GM18511 (cell line): Measurements from ENCODE around the gene NHERF2.

Source experiments
- ATAC-seq: cut with Tn5 transposase; IDR thresholded peaks from one replicate; pipeline ENCODE4 v1.9.1; 2021; ENCODE audit warnings: mild to moderate bottlenecking, moderate library complexity; ENCODE audit not compliant: unreplicated experiment

The NHERF2 gene

DNA sequence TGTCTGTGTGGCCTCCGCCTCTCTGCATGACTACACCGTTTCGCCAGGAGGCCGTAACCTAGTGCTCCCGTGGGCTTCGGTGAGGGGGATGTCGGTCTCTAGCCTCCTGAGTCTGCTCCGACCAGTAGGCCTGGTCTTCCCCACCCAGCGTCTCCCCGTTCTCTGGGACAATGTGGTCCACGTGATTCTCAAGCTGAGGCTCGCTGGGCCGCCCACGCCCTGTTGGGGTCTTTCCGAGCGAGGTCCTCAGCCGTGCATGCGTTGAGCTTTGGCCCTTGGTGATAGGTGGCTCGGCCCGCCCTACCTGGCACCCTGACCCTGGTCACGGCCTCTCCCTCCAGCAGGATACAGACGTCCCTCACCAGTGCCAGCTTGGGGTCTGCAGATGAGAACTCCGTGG, 52.0 kb downstream of the NHERF2 start:
- ATAC-seq = no peak

DNA sequence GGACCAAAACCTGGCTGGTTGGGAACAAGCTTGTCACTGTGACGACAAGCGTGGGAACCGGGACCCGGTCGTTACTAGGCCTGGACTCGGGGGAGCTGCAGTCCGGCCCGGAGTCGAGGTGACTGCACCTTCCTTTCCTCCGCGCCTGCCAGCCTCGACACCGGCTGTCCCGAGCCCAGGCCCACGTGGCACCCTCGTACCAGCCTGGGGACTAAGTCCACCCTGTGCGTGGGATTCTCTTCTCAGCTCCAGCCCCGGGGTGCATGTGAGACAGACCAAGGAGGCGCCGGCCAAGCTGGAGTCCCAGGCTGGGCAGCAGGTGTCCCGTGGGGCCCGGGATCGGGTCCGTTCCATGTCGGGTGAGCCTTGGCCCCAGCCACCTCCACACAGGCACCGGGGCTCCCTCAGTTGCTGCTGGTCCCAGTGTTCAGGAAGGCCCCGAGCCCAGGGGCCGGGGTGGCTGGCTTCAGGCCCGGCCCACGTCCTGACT, 52.7 kb downstream of the NHERF2 start:
- ATAC-seq = no peak

DNA sequence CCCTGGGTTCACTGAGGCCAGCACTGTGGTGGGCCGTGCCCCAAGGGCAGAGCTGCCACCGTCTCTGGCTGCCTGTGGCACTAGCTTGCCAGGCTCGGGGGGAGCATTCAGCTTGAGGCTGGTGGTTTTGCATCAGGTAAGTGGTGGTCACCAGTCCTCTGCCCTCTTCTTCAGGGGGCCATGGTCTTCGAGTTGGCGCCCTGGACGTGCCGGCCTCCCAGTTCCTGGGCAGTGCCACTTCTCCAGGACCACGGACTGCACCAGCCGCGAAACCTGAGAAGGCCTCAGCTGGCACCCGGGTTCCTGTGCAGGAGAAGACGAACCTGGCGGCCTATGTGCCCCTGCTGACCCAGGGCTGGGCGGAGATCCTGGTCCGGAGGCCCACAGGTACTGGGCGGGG, 53.3 kb downstream of the NHERF2 start:
- ATAC-seq = no peak

DNA sequence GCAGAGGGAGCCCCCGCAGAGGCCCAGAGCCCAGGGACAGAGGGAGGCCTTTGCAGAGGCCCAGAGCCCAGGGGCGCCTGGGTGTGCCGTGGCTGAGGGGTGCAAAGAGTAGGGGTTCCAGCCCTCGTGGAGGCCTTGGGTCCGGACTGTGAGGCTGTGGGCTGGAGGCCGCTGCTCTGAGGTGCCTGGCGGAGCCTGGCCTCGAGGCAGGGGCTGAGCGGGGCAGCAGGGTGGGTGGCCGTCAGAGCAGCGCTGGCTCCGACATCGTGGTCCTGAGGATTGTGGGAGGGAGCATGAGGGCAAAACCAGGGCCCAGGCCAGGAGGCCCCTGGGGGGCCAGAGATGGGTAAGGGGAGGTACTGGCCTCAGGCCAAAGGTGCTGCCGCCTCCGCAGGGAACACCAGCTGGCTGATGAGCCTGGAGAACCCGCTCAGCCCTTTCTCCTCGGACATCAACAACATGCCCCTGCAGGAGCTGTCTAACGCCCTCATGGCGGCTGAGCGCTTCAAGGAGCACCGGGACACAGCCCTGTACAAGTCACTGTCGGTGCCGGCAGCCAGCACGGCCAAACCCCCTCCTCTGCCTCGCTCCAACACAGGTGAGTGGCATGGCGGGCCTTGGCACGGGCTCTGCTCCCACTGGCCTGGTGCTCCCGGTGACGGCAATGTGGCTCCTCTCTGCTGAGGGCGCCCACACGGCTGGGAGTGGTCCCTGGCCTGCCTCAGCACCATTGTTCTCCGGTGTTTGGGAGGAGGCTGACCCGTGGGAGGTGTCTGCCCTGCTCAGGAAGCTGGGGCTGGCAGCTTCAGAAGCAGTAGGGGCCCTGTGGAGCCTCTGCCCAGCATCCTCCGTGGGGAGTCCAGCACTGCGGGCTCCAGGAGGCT, 54.7 kb downstream of the NHERF2 start:
- ATAC-seq = no peak

DNA sequence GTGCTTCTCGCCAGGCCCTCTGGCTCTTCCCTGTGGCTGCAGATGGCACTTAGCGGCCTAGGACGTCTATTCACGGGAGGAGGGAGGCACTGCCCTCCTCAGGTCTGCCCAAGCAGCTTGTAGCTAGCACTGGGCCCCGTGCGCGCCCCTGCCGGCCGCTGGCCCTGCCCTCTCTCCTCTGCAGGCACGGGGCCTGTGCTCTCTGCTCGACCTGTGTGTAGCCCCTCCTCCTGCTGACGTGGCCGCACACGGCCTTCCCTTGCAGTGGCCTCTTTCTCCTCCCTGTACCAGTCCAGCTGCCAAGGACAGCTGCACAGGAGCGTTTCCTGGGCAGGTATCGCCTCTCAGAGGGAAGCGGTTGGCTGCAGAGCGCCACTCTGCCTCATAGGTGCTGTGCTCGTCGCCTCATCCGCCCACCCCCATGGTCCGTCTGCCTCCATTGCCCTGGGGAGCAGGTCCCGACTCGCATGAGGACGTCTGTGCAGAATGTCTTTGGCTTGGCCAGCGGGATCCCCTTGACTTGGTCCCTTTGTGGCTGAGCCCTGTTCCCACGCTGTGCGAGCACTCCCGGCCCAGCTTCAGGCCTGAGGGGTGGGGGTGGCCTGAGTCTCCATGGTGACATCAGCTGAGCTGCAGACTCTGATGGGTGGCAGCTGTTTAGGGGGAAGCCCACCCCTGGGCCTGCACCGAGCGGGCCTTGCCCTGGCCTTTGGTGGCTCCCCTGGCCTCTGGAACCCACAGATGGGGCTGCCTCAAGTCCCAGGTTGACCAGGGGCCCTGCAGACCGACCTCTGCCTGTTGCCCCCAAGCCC, 55.7 kb downstream of the NHERF2 start:
- ATAC-seq = no peak

DNA sequence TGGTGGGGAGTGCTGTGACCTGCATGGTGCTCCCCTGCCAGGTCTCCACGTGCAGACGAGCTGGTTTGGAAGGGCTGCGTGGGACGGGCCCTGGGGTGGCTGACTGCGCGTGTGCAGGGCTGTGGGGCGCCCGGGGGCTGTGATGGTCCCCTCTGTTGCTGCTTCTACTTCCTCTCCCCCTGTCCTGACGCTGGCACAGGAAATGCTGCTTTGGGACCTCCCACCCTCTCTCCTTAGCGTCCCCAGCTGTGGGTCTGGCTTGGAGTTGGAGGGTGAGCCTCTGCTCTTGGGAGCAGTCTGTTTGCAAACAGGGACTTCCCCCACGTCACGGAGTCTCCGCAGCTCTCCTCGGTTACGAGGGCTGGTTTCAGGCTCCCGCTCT, 56.3 kb downstream of the NHERF2 start:
- ATAC-seq = no peak

DNA sequence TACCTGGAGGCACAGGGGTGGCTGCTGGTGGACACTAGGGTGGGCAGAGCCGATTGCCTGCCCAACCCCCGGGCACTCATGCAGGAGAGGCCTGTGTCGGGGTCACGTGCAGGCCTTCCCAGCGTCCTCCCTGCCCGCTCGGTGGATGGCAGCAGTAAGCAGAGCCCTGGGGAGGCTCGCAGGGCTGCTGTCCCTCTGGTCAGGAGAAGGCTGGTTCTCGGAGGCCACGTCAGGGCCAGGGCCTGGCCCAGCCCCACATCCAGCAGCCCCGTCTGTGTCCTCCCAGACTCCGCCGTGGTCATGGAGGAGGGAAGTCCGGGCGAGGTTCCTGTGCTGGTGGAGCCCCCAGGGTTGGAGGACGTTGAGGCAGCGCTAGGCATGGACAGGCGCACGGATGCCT, 56.7 kb downstream of the NHERF2 start:
- ATAC-seq = no peak

DNA sequence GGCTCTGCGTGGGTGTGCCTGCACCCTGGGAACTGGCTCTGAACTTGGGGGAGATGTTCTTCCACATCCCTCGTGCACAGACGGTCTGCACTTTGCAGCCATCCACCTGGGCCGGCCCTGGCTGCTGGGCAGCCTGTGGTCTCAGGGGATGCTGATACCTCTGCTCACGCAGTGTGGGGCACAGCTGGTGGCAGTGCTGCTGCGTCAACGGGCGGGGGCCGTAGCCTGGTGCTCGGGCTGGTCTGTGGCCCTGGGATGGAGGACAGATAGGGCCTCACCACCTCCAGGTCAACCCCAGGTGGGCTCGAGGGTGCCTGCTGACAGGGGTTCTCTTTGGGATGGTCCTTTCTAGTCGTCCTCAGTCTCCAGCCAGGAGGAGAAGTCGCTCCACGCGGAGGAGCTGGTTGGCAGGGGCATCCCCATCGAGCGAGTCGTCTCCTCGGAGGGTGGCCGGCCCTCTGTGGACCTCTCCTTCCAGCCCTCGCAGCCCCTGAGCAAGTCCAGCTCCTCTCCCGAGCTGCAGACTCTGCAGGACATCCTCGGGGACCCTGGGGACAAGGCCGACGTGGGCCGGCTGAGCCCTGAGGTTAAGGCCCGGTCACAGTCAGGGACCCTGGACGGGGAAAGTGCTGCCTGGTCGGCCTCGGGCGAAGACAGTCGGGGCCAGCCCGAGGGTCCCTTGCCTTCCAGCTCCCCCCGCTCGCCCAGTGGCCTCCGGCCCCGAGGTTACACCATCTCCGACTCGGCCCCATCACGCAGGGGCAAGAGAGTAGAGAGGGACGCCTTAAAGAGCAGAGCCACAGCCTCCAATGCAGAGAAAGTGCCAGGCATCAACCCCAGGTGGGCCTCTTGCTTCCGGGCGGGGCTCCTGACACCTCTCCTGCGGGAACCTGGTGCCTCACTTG, 57.4 kb downstream of the NHERF2 start:
- ATAC-seq = no peak

DNA sequence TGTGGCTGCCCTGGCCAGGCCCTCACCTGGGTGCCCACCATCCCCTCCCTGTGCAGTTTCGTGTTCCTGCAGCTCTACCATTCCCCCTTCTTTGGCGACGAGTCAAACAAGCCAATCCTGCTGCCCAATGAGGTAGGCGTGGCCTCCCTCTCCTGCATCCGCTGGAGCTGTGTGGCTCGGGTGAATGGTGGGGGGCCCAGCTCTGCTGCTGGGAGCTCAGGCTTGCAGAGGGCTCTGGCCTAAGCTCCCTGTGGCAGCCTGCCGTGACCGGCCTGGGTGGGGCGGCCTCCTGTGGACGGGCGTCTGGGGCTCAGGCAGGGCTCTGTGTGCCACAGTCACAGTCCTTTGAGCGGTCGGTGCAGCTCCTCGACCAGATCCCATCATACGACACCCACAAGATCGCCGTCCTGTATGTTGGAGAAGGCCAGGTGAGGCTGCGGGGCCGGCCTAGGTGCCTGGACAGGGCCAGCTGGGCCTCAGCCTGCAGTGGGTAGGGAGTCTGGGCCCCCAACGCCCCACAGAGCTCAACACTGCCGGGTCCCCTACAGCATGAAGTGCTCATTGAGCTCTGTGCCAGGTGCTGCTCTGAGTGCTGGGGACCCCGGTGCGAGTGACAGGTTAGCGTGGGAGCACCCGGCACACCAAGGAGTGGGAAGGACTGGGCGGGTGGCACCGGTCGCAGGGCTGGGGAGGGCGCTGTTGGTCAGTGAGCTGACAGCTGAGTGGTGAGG, 58.4 kb downstream of the NHERF2 start:
- no peak for ATAC-seq

DNA sequence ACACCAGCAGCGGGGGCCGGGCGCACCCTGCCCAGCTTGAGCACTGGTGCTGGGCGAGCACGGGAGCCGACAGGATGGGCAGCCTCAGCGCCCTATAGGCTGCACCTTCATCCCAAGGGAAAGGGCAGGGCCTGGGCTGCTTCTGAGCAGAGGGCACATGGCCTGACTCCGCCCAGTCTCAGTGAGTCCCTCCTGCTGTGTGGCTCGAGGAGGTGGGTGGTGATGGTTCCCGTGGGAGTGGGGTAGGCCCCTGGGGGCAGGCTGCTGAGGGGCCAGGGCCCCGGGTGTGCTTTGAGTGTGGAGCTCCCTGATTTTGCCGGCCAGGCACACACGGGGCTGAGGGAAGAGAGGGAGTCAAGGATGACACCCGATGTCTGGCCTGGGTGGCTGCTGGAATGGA, 59.0 kb downstream of the NHERF2 start:
- ATAC-seq = no peak

DNA sequence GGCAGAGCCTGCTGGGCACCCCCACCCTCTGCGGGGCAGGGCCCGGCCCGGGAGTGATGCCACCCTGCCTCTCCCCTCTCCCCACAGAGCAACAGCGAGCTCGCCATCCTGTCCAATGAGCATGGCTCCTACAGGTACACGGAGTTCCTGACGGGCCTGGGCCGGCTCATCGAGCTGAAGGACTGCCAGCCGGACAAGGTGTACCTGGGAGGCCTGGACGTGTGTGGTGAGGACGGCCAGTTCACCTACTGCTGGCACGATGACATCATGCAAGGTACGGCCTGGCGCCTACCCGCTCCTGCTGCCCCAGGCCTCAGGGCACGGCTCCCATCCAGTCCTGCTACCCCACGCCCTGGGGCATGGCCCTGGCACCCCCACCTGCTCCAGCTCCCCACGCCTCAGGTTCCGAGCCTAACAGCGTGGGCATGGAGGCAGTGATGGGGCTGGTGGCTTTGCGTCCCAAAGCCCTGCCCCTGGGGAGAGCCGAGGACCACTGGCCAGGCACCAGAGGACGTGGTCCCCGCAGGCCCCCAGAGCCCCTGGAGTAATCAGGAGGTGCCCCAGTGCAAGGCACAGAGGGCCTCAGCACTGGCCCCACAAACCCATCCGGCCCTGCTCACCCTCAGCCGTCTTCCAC, 59.5 kb downstream of the NHERF2 start:
- ATAC-seq = no peak

DNA sequence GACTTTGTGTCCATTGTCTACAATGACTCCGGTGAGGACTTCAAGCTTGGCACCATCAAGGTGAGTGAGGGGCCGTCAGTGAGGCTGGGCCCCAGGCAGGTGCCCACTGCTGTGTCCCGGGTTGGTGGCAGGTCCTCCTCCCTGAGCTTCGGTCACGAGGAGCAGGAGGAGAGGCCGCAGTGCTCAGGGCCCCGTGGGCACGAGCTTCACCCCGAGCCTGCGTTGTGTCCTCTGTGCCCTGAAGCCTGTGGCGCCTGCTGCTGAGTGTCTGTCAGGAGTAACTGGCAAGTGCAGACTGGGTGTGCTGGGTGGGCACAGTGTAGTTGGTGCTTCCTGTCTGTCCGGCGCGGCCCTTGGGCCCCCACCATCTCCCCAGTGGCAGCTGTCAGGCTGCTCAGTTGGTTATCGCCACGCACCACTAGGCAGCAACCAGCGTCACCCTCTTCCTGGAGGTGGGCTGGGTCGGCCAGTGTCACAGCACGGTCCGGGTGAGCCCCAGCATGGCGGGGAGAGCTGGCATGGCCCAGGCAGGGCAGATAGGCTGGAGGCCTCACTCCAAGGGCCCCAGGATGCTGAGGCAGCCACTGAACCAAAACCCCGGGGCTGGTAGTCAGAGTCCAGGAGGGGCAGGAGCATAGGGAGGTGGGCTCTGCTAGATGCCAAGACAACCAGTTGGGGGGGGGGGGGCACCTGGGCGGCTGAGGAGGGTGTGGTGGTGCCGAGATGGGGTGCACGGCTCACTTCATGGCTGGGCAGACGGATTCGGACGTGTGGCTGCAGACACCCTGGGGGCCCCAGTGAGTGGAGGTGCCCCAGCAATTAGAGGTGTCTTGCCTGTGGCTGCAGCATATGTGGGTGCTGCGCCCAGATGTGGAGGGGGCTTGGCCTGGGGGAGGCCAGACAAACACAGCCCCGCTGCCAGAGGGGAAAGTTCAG, 60.4 kb downstream of the NHERF2 start:
- ATAC-seq = no peak

DNA sequence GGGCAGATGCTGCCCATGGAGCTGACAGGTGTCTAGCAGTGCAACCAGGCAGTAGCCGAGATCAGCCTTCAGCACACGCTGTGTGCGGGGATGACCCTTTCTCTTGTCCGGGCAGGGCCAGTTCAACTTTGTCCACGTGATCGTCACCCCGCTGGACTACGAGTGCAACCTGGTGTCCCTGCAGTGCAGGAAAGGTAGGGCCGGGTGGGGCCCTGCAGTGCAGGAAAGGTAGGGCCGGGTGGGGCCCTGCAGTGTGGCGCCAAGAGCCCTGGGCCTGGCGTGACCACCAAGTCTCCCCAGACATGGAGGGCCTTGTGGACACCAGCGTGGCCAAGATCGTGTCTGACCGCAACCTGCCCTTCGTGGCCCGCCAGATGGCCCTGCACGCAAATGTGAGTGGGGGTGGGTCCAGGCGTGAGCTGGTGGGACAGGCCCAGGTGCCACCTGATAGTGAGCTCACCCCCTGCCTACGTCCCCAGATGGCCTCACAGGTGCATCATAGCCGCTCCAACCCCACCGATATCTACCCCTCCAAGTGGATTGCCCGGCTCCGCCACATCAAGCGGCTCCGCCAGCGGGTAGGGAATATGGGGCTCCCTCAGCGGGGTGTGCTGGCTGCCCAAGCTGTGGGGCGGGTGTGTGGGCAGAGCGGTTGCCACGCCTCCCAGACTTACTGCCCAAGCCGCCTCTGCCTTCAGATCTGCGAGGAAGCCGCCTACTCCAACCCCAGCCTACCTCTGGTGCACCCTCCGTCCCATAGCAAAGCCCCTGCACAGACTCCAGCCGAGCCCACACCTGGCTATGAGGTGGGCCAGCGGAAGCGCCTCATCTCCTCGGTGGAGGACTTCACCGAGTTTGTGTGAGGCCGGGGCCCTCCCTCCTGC, 61.3 kb downstream of the NHERF2 start:
- ATAC-seq = no peak
